GM23338 (cell line): ENCODE data around the gene BANF1. TPM values are rescaled to one million over a fixed set of nuclear protein-coding genes. Genes with fewer than 3 reads are reported as not detected.

Source experiments
- ATAC-seq: fragments of 200-7000 bp; cut with Tn5 transposase; 3 replicates; pipeline ENCODE4 v1.9.1; 2020
- DNase-seq: peaks from one replicate; pipeline ENCODE4 v3.0.0-alpha.2; 2015; ENCODE audit warnings: low spot score
- H2AFZ ChIP-seq: fragments of 200-600 bp; sonication (generic); 2 replicates; pipeline ENCODE4 v1.8.0; 2016; ENCODE audit warnings: antibody characterized with exemption, mild to moderate bottlenecking, moderate library complexity
- H3F3A ChIP-seq: fragments of 200-600 bp; sonication (generic); replicated peaks from 2 replicates; pipeline ENCODE4 v1.8.0; 2017; ENCODE audit warnings: antibody characterized with exemption, mixed run types, low read depth
- H3K27ac ChIP-seq: fragments of 200-600 bp; sonication (generic); 2 replicates; pipeline ENCODE4 v1.6.1; 2016; ENCODE audit warnings: low read depth
- H3K27me3 ChIP-seq: fragments of 200-600 bp; sonication (generic); 2 replicates; pipeline ENCODE4 v1.8.0; 2016; ENCODE audit warnings: mild to moderate bottlenecking, mixed run types, moderate library complexity; ENCODE audit not compliant: insufficient read depth
- H3K36me3 ChIP-seq: fragments of 200-600 bp; sonication (generic); 2 replicates; pipeline ENCODE4 v1.8.0; 2016; ENCODE audit warnings: mild to moderate bottlenecking; ENCODE audit not compliant: insufficient read depth
- H3K4me1 ChIP-seq: fragments of 200-600 bp; sonication (generic); 2 replicates; pipeline ENCODE4 v1.8.0; 2016; ENCODE audit warnings: mild to moderate bottlenecking, moderate library complexity; ENCODE audit not compliant: insufficient read depth
- H3K4me2 ChIP-seq: fragments of 200-600 bp; sonication (generic); 2 replicates; pipeline ENCODE4 v1.7.1; 2017; ENCODE audit warnings: mixed run types
- H3K4me3 ChIP-seq: fragments of 200-600 bp; sonication (generic); 2 replicates; pipeline ENCODE4 v1.6.1; 2016; ENCODE audit warnings: mixed run types
- H3K79me2 ChIP-seq: fragments of 200-600 bp; sonication (generic); replicated peaks from 2 replicates; pipeline ENCODE4 v1.8.0; 2017; ENCODE audit warnings: mild to moderate bottlenecking; ENCODE audit not compliant: insufficient read depth
- H3K9me2 ChIP-seq: fragments of 200-600 bp; sonication (generic); 2 replicates; pipeline ENCODE4 v1.8.0; 2017; ENCODE audit not compliant: insufficient read depth
- H4K20me1 ChIP-seq: fragments of 200-600 bp; sonication (generic); replicated peaks from 2 replicates; pipeline ENCODE4 v1.8.0; 2017; ENCODE audit warnings: mild to moderate bottlenecking; ENCODE audit not compliant: insufficient read depth
- H3K27ac Mint-ChIP-seq: 2 replicates; pipeline ENCODE4 v1.8.0; 2020; ENCODE audit warnings: inconsistent platforms, mild to moderate bottlenecking, moderate library complexity, mixed read lengths
- H3K27me3 Mint-ChIP-seq: 3 replicates; pipeline ENCODE4 v1.8.0; 2022; ENCODE audit warnings: low read depth, mild to moderate bottlenecking, moderate library complexity, mixed read lengths, inconsistent platforms; ENCODE audit not compliant: insufficient read depth, poor library complexity
- H3K36me3 Mint-ChIP-seq: 3 replicates; pipeline ENCODE4 v1.8.0; 2021; ENCODE audit warnings: low read depth, mild to moderate bottlenecking, inconsistent platforms, moderate library complexity, mixed read lengths
- H3K4me1 Mint-ChIP-seq: 3 replicates; pipeline ENCODE4 v1.8.0; 2020; ENCODE audit warnings: mild to moderate bottlenecking, inconsistent platforms, mixed read lengths
- H3K4me3 Mint-ChIP-seq: 3 replicates; pipeline ENCODE4 v1.8.0; 2021; ENCODE audit warnings: moderate library complexity, mild to moderate bottlenecking, inconsistent platforms, mixed read lengths
- H3K9me3 Mint-ChIP-seq: 3 replicates; pipeline ENCODE4 v1.8.0; 2020; ENCODE audit warnings: moderate library complexity, mild to moderate bottlenecking, inconsistent platforms, mixed read lengths
- EZH2 ChIP-seq: fragments of 200-600 bp; sonication (generic); IDR thresholded peaks from one replicate; pipeline ENCODE4 v1.8.0; 2017; ENCODE audit warnings: antibody characterized with exemption, mild to moderate bottlenecking, low read depth; ENCODE audit not compliant: unreplicated experiment
- EZH2phosphoT487 ChIP-seq: fragments of 200-600 bp; sonication (generic); IDR thresholded peaks from one replicate; pipeline ENCODE4 v1.8.1; 2018; ENCODE audit warnings: antibody characterized with exemption; ENCODE audit not compliant: unreplicated experiment
- NANOG ChIP-seq: IDR thresholded peaks from 2 replicates; pipeline ENCODE4 v1.6.1; 2016; ENCODE audit warnings: antibody characterized with exemption, borderline replicate concordance
- STAT1 ChIP-seq: IDR thresholded peaks from one replicate; pipeline ENCODE4 v1.6.1; 2016; ENCODE audit warnings: antibody characterized with exemption; ENCODE audit not compliant: unreplicated experiment
- ZNF114 ChIP-seq: fragments of 250-450 bp; sonication (Bioruptor Pico); IDR thresholded peaks from 2 replicates; pipeline ENCODE4 v1.5.0; 2020; ENCODE audit warnings: mild to moderate bottlenecking, moderate library complexity
- ZNF331 ChIP-seq: fragments of 250-450 bp; sonication (Bioruptor Pico); IDR thresholded peaks from 2 replicates; pipeline ENCODE4 v1.5.0; 2020; ENCODE audit warnings: low read depth, mild to moderate bottlenecking, moderate library complexity
- polyA plus RNA-seq: library from polyadenylated mRNA; unstranded; fragments of >200 nt; fragmentation: Nextera tagmentation; extraction: Ambion mirVana; gene quantifications from 2 replicates; pipeline ENCODE4 v1.2.1, GENCODE V29; 2016
- total RNA-seq: library from RNA; depleted of rRNA; stranded (reverse); fragments of >200 nt; shearing (Covaris generic); gene quantifications from 2 replicates; pipeline ENCODE4 v1.2.3, GENCODE V29; 2014
- TF ChIP-seq, protein P1 (sequence below): fragments of 250-450 bp; sonication (Bioruptor Pico); IDR thresholded peaks from 2 replicates; pipeline ENCODE4 v1.5.0; 2020; ENCODE audit warnings: mild to moderate bottlenecking, moderate library complexity
- TF ChIP-seq, protein P2 (sequence below), 2 experiments: fragments of 200-600 bp in 1 of 2; sonication (generic) in 1 of 2; conservative IDR thresholded peaks; 2 replicates each; pipeline versions ENCODE4 v1.5.1 to v1.6.1; 2016 to 2017; ENCODE audit warnings: antibody characterized with exemption in 2 of 2, low read depth in 2 of 2, mild to moderate bottlenecking in 2 of 2, moderate library complexity in 1 of 2
- TF ChIP-seq, protein P3 (sequence below): IDR thresholded peaks from 2 replicates; pipeline ENCODE4 v1.6.1; 2016; ENCODE audit warnings: antibody characterized with exemption

The BANF1 gene
- total and polyA plus RNA-seq, 2 experiments from 2014 or later: 58.2 to 765 TPM

DNA sequence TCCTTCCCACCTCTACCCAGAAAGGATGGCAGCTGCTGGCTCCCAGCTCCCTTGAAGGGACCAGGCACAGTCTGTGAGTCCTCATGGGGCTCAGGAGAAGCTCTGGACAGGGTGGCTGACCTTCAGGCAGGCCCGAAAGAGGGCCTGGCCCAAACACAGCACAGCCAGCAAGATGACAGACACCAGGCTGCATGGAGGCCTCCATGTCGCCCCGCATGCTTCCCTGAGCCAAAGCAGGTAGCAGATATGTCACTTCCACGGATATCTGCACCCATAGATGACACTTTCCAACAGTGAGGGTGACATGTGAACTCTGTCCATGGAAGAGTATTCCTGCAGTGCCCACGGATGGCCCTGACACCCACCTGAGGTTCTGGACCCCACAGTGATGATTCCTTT lies 18.7 kb upstream of the BANF1 start (continued):
- TF ChIP-seq, protein P1, sequence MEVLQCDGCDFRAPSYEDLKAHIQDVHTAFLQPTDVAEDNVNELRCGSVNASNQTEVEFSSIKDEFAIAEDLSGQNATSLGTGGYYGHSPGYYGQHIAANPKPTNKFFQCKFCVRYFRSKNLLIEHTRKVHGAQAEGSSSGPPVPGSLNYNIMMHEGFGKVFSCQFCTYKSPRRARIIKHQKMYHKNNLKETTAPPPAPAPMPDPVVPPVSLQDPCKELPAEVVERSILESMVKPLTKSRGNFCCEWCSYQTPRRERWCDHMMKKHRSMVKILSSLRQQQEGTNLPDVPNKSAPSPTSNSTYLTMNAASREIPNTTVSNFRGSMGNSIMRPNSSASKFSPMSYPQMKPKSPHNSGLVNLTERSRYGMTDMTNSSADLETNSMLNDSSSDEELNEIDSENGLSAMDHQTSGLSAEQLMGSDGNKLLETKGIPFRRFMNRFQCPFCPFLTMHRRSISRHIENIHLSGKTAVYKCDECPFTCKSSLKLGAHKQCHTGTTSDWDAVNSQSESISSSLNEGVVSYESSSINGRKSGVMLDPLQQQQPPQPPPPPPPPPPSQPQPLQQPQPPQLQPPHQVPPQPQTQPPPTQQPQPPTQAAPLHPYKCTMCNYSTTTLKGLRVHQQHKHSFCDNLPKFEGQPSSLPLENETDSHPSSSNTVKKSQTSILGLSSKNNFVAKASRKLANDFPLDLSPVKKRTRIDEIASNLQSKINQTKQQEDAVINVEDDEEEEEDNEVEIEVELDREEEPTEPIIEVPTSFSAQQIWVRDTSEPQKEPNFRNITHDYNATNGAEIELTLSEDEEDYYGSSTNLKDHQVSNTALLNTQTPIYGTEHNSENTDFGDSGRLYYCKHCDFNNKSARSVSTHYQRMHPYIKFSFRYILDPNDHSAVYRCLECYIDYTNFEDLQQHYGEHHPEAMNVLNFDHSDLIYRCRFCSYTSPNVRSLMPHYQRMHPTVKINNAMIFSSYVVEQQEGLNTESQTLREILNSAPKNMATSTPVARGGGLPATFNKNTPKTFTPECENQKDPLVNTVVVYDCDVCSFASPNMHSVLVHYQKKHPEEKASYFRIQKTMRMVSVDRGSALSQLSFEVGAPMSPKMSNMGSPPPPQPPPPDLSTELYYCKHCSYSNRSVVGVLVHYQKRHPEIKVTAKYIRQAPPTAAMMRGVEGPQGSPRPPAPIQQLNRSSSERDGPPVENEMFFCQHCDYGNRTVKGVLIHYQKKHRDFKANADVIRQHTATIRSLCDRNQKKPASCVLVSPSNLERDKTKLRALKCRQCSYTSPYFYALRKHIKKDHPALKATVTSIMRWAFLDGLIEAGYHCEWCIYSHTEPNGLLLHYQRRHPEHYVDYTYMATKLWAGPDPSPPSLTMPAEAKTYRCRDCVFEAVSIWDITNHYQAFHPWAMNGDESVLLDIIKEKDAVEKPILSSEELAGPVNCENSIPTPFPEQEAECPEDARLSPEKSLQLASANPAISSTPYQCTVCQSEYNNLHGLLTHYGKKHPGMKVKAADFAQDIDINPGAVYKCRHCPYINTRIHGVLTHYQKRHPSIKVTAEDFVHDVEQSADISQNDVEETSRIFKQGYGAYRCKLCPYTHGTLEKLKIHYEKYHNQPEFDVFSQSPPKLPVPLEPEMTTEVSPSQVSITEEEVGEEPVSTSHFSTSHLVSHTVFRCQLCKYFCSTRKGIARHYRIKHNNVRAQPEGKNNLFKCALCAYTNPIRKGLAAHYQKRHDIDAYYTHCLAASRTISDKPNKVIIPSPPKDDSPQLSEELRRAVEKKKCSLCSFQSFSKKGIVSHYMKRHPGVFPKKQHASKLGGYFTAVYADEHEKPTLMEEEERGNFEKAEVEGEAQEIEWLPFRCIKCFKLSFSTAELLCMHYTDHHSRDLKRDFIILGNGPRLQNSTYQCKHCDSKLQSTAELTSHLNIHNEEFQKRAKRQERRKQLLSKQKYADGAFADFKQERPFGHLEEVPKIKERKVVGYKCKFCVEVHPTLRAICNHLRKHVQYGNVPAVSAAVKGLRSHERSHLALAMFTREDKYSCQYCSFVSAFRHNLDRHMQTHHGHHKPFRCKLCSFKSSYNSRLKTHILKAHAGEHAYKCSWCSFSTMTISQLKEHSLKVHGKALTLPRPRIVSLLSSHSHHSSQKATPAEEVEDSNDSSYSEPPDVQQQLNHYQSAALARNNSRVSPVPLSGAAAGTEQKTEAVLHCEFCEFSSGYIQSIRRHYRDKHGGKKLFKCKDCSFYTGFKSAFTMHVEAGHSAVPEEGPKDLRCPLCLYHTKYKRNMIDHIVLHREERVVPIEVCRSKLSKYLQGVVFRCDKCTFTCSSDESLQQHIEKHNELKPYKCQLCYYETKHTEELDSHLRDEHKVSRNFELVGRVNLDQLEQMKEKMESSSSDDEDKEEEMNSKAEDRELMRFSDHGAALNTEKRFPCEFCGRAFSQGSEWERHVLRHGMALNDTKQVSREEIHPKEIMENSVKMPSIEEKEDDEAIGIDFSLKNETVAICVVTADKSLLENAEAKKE (CRISPR knock-in tag): no peak
- no peak for TF ChIP-seq STAT1
- TF ChIP-seq NANOG: no peak
- TF ChIP-seq ZNF114 (CRISPR knock-in tag): no peak
- no peak for TF ChIP-seq EZH2phosphoT487

DNA sequence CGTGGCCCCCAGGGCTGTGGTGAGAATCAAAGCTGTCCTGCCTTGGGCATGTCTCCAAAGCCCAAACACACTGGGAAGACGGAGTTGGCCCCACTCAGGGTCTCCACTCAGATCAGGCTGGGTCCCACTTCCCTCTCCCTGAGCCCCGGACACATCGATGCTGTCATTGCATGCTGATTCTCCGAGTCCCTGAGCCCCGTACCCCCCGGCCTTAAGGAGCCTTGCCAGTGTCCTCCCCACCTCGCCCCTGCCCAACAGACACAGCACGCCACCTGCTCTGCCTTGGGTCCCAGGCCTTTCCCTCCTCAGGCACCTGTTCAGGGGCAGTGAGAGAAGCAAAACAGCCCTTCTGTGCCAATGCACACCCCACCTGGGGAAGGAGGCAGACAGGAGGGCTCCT lies 15.0 kb upstream of the BANF1 start:
- Histone ChIP-seq H3K4me1 (no peaks in the 10 kb centered on the region), H2AFZ (no peak overlapping the region), H4K20me1 (no peaks in the 10 kb centered on the region), H3K9me2 (no peaks in the 10 kb centered on the region), H3K4me2 (no peak overlapping the region), H3K27ac (no peak overlapping the region), H3K27me3 (no peaks in the 10 kb centered on the region), H3F3A (0 out of 2 replicates have a peak, but pooled peaks cover 7% of the 10 kb centered on the region), H3K79me2 (no peaks in the 10 kb centered on the region), H3K4me3 (no peak overlapping the region), H3K36me3 (no peaks in the 10 kb centered on the region)
- H3K36me3 Mint-ChIP-seq: no peaks in the 10 kb centered on the region
- H3K4me1 Mint-ChIP-seq: no peaks in the 10 kb centered on the region
- peaks cover 7% of the 10 kb centered on the region for H3K27me3 Mint-ChIP-seq
- no peak overlapping the region for H3K4me3 Mint-ChIP-seq
- no peak overlapping the region for H3K27ac Mint-ChIP-seq
- H3K9me3 Mint-ChIP-seq: no peaks in the 10 kb centered on the region
- DNase-seq (no peak), ATAC-seq (no peak)
- no peak for TF ChIP-seq STAT1
- TF ChIP-seq, protein P2, sequence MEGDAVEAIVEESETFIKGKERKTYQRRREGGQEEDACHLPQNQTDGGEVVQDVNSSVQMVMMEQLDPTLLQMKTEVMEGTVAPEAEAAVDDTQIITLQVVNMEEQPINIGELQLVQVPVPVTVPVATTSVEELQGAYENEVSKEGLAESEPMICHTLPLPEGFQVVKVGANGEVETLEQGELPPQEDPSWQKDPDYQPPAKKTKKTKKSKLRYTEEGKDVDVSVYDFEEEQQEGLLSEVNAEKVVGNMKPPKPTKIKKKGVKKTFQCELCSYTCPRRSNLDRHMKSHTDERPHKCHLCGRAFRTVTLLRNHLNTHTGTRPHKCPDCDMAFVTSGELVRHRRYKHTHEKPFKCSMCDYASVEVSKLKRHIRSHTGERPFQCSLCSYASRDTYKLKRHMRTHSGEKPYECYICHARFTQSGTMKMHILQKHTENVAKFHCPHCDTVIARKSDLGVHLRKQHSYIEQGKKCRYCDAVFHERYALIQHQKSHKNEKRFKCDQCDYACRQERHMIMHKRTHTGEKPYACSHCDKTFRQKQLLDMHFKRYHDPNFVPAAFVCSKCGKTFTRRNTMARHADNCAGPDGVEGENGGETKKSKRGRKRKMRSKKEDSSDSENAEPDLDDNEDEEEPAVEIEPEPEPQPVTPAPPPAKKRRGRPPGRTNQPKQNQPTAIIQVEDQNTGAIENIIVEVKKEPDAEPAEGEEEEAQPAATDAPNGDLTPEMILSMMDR (conservative IDR thresholded peaks at IDR 0.05; ENCODE audit: low read depth in 2 of 2): no peak
- TF ChIP-seq EZH2: no peak
- TF ChIP-seq ZNF331: no peak
- TF ChIP-seq EZH2phosphoT487: no peak
- TF ChIP-seq, protein P3, sequence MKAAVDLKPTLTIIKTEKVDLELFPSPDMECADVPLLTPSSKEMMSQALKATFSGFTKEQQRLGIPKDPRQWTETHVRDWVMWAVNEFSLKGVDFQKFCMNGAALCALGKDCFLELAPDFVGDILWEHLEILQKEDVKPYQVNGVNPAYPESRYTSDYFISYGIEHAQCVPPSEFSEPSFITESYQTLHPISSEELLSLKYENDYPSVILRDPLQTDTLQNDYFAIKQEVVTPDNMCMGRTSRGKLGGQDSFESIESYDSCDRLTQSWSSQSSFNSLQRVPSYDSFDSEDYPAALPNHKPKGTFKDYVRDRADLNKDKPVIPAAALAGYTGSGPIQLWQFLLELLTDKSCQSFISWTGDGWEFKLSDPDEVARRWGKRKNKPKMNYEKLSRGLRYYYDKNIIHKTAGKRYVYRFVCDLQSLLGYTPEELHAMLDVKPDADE: no peak
